ENCODE data around the gene S100A8.

GRCh38 chr1:153386500-153386901 lies 4.4 kb downstream of the S100A8 start:
- no peak for TF ChIP-seq CTCF (IDR thresholded peaks at IDR 0.05)
- TF ChIP-seq POLR2A (IDR thresholded peaks at IDR 0.05) = no peak

Measured in heart left ventricle (tissue), 13 donors.